ENCODE measurements around the gene INTS14. TPM values are rescaled to one million over a fixed set of nuclear protein-coding genes. Genes with fewer than 3 reads are reported as not detected.

INTS14 gene
- total and polyA plus RNA-seq, 2 of the 8 experiments (the other 6 are each of a cell fraction or from before 2014, with no cell fraction given): 33.1 to 33.7 TPM

DNA sequence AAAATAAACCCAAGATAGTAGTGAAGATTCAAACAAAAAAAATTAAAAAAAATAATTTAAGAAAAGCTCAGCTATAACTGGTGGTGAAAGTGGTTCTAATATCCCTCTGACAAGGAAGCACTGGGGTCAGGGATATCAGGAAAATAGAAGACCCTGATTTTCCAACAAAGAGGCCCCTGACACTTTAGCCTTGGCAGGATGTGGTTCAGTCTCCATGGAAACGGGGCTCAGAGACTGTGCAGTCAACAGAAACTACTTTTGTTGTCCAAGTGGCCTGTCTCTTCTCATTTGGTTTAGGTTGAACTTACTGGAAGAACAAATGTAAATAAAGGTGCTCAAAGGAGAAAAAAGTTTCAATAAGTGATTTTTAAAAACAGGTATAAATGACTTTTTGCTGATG lies 27.2 kb downstream of the INTS14 start:
- no peak overlapping the region for H4K91ac ChIP-seq (replicated peaks; ENCODE audit: insufficient read length, low read length)
- no peak overlapping the region for H3K14ac ChIP-seq (ENCODE audit: insufficient read length)
- H2AFZ ChIP-seq (ENCODE audit: low read length): no peak overlapping the region
- H3K36me3 ChIP-seq (ENCODE audit: control insufficient read depth in 2 of 4, insufficient read depth in 4 of 4, low read length in 3 of 4): peaks cover 2 to 61% (median 28%) of the 10 kb centered on the region in 4 experiments; a peak in 6 of 8 replicates
- no peak overlapping the region for H2BK15ac ChIP-seq (ENCODE audit: low read length)
- no peaks in the 10 kb centered on the region for H3K9me3 ChIP-seq (ENCODE audit: insufficient read depth in 2 of 2, low read depth in 1 of 2, low read length in 1 of 2)
- no peaks in the 10 kb centered on the region for H3K23me2 ChIP-seq (ENCODE audit: low read depth, low read length)
- CTCF ChIA-PET (ENCODE audit: partially characterized antibody): no interaction called here
- no peak overlapping the region for H4K5ac ChIP-seq (ENCODE audit: insufficient read length, low read depth, low read length)
- WGBS, 2 experiments (ENCODE audit: extremely low coverage in 1 of 2, insufficient coverage in 1 of 2, insufficient read length in 1 of 2, insufficient replicate concordance in 2 of 2, low coverage in 1 of 2, low lambda C conversion rate in 2 of 2, missing lambda C conversion rate in 1 of 2): 80% methylated on average over 1 of the region's 1 CpG; no CpG with 5 or more reads in 1 of the 2 experiments
- no peak overlapping the region for H3K56ac ChIP-seq (replicated peaks; ENCODE audit: insufficient read length, low read depth, low read length)
- no peaks in the 10 kb centered on the region for H3K27me3 ChIP-seq (replicated peaks in 1 of 4; ENCODE audit: control insufficient read depth in 3 of 4, extremely low read depth in 1 of 4, insufficient read depth in 3 of 4, low read length in 3 of 4)
- H2BK5ac ChIP-seq (ENCODE audit: low read depth, low read length): no peak overlapping the region
- no peaks in the 10 kb centered on the region for H3K79me2 ChIP-seq (ENCODE audit: control insufficient read depth in 1 of 2, insufficient read depth in 2 of 2, low read length in 2 of 2)
- H3K27ac ChIP-seq (ENCODE audit: low read depth, low read length): no peak overlapping the region
- H2AK5ac ChIP-seq (ENCODE audit: low read depth, low read length): no peak overlapping the region
- no peak overlapping the region for H3K18ac ChIP-seq (ENCODE audit: extremely low read depth, low read length)
- peaks cover 0 to 3% of the 10 kb centered on the region in 2 experiments for H4K20me1 ChIP-seq (replicated peaks in 1 of 2; ENCODE audit: control insufficient read depth in 1 of 2, insufficient read depth in 2 of 2, low read length in 2 of 2)
- no peak overlapping the region for H2BK120ac ChIP-seq (replicated peaks; ENCODE audit: low read depth, low read length)
- no peak overlapping the region for H3K4me2 ChIP-seq (ENCODE audit: insufficient read depth in 1 of 2, low read depth in 2 of 2, low read length in 2 of 2)
- no peak overlapping the region; the same call in 1 of the 2 replicates for H2BK12ac ChIP-seq (ENCODE audit: low read depth, low read length)
- H3K4me1 ChIP-seq (replicated peaks in 1 of 4; ENCODE audit: control insufficient read depth in 3 of 4, insufficient read depth in 4 of 4, low read length in 3 of 4): no peaks in the 10 kb centered on the region
- no peak overlapping the region for H3K23ac ChIP-seq (ENCODE audit: insufficient read length)
- no peak overlapping the region for H4K8ac ChIP-seq (ENCODE audit: extremely low read depth, insufficient read depth, low read length)
- H3K4ac ChIP-seq (replicated peaks; ENCODE audit: insufficient read length, low read depth, low read length): no peak overlapping the region
- POLR2A ChIA-PET (ENCODE audit: partially characterized antibody): interaction anchor here (1.2 to 1.4 kb wide), 2 partner anchors 11 to 50 kb away, joined by 3 read pairs; no protein-coding TSS in a partner anchor
- DNase-seq (ENCODE audit: low read depth in 1 of 2, low spot score in 2 of 2): no peak
- no peak overlapping the region for H3K4me3 ChIP-seq (ENCODE audit: extremely low read depth in 1 of 4, insufficient read depth in 2 of 4, low read depth in 3 of 4, low read length in 4 of 4)
- H2BK20ac ChIP-seq (ENCODE audit: low read length): no peak overlapping the region
- H3K9ac ChIP-seq (replicated peaks in 1 of 4; ENCODE audit: extremely low read depth in 1 of 4, low read depth in 3 of 4, low read length in 3 of 4): no peak overlapping the region
- no peak for FAIRE-seq
- no peaks in the 10 kb centered on the region for H3K79me1 ChIP-seq (ENCODE audit: low read depth, low read length)
- no peak for TF ChIP-seq SIN3A (conservative IDR thresholded peaks at IDR 0.05 in 1 of 2, IDR thresholded peaks at IDR 0.05 in 1 of 2; ENCODE audit: low read depth in 1 of 2, low read length in 2 of 2)
- TF ChIP-seq KDM1A (IDR thresholded peaks at IDR 0.05; ENCODE audit: borderline replicate concordance, low read length): no peak
- TF ChIP-seq GABPA (IDR thresholded peaks at IDR 0.05; ENCODE audit: borderline replicate concordance, insufficient read depth, low read length): no peak
- TF ChIP-seq, protein P1, sequence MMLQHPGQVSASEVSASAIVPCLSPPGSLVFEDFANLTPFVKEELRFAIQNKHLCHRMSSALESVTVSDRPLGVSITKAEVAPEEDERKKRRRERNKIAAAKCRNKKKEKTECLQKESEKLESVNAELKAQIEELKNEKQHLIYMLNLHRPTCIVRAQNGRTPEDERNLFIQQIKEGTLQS (IDR thresholded peaks at IDR 0.05; ENCODE audit: insufficient read depth, low read depth, low read length): no peak
- TF ChIP-seq SP4 (IDR thresholded peaks at IDR 0.05; ENCODE audit: low read length): no peak
- TF ChIP-seq, protein P2, sequence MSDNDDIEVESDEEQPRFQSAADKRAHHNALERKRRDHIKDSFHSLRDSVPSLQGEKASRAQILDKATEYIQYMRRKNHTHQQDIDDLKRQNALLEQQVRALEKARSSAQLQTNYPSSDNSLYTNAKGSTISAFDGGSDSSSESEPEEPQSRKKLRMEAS (IDR thresholded peaks at IDR 0.05): no peak
- TF ChIP-seq HDAC6 (IDR thresholded peaks at IDR 0.05; ENCODE audit: low read depth, low read length): no peak
- TF ChIP-seq JUN (IDR thresholded peaks at IDR 0.05; ENCODE audit: low read depth, low read length): no peak
- TF ChIP-seq, protein P3, sequence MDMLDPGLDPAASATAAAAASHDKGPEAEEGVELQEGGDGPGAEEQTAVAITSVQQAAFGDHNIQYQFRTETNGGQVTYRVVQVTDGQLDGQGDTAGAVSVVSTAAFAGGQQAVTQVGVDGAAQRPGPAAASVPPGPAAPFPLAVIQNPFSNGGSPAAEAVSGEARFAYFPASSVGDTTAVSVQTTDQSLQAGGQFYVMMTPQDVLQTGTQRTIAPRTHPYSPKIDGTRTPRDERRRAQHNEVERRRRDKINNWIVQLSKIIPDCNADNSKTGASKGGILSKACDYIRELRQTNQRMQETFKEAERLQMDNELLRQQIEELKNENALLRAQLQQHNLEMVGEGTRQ (IDR thresholded peaks at IDR 0.05; ENCODE audit: low read length): no peak
- TF ChIP-seq POLR2AphosphoS5 (IDR thresholded peaks at IDR 0.05; ENCODE audit: low read depth, low read length): no peak
- TF ChIP-seq ASH2L (IDR thresholded peaks at IDR 0.05; ENCODE audit: low read length): no peak
- TF ChIP-seq SAP30 (IDR thresholded peaks at IDR 0.05; ENCODE audit: insufficient read depth, insufficient replicate concordance, low read length): no peak
